GM10266 (cell line): Measurements from ENCODE around the gene DLL4.

ENCODE experiments used
- DNase-seq: peaks from one replicate; pipeline ENCODE4 v3.0.0; 2012; ENCODE audit errors: extremely low spot score
- TF ChIP-seq, protein P1 (sequence below): IDR thresholded peaks from 2 replicates; pipeline ENCODE4 v1.5.1; 2012; ENCODE audit warnings: mild to moderate bottlenecking, low read depth; ENCODE audit not compliant: control insufficient read depth, insufficient read depth; ENCODE audit errors: missing control alignments

The DLL4 gene

GRCh38 chr15:40969363-40969762 lies 40.2 kb downstream of the DLL4 start:
- TF ChIP-seq, protein P1, sequence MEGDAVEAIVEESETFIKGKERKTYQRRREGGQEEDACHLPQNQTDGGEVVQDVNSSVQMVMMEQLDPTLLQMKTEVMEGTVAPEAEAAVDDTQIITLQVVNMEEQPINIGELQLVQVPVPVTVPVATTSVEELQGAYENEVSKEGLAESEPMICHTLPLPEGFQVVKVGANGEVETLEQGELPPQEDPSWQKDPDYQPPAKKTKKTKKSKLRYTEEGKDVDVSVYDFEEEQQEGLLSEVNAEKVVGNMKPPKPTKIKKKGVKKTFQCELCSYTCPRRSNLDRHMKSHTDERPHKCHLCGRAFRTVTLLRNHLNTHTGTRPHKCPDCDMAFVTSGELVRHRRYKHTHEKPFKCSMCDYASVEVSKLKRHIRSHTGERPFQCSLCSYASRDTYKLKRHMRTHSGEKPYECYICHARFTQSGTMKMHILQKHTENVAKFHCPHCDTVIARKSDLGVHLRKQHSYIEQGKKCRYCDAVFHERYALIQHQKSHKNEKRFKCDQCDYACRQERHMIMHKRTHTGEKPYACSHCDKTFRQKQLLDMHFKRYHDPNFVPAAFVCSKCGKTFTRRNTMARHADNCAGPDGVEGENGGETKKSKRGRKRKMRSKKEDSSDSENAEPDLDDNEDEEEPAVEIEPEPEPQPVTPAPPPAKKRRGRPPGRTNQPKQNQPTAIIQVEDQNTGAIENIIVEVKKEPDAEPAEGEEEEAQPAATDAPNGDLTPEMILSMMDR = no peak
- DNase-seq = no peak

- DNase-seq = no peak
- TF ChIP-seq, protein P1 = no peak
Measured at GRCh38 chr15:40974879-40975278, 45.7 kb downstream of the DLL4 start.

DNA sequence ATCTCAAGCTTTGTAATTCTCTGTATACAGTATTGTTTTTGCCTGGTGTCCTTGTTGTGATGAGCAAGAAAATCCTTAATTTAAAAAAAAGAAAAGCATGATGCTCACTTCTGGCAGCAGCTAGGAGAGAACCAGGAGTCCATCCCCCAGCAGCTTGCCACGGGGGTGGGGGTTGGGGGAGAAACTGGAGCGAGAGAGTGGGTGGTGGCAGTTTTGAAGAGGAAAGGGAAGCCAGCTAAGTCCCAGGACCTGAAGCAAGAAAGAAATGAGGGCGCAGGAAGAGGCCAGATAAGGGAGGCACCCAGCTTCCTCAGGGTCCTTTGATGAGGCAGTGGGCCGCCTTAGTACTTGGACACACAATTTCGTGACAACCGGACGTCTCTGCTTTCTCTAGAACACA lies 47.7 kb downstream of the DLL4 start:
- no peak for DNase-seq
- TF ChIP-seq, protein P1 = no peak

DNA sequence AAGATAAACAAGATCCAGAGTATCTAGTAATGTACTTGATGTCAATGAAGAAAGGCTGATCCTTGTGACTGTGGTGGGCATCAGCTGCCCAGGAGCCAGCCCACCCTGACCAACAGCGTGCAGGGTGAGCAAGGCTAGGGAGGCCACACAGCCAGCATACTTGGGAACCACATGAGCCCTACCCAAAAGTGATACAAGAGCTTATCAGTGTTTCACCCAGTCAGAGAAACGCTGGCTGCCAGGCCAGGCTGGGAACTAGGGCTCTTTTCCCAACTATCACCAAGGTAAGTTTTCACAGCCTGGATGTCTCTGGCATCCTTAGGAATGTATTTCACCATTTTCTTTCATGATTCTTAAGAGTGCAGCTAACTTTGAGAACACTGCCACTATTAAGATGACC lies 49.0 kb downstream of the DLL4 start:
- TF ChIP-seq, protein P1 = no peak
- no peak for DNase-seq

GRCh38 chr15:40978562-40978961 lies 49.4 kb downstream of the DLL4 start:
- TF ChIP-seq, protein P1 = no peak
- DNase-seq = no peak

GRCh38 chr15:40981186-40981585 lies 52.0 kb downstream of the DLL4 start:
- DNase-seq = no peak
- TF ChIP-seq, protein P1 = no peak

- TF ChIP-seq, protein P1 = no peak
- no peak for DNase-seq
Measured at GRCh38 chr15:40982855-40983254, 53.7 kb downstream of the DLL4 start.

- TF ChIP-seq, protein P1 = no peak
- no peak for DNase-seq
Measured at GRCh38 chr15:40984406-40984805, 55.3 kb downstream of the DLL4 start.
